GM21447 (cell line): ENCODE data around the gene PAFAH2.
"Not testable (repeated sequence)": the region's sequence is repeated elsewhere in the genome, so short reads cannot be mapped to it uniquely, and the experiment has no call there.

Experiments used
- ATAC-seq: cut with Tn5 transposase; IDR thresholded peaks from one replicate; pipeline ENCODE4 v1.9.1; 2021; ENCODE audit not compliant: unreplicated experiment

The PAFAH2 gene

GRCh38 chr1:25989440-25990234 lies 8.2 kb downstream of the PAFAH2 start:
- no peak for ATAC-seq

- ATAC-seq, result no peak
Observed at GRCh38 chr1:25987951-25988350, 9.9 kb downstream of the PAFAH2 start.

DNA sequence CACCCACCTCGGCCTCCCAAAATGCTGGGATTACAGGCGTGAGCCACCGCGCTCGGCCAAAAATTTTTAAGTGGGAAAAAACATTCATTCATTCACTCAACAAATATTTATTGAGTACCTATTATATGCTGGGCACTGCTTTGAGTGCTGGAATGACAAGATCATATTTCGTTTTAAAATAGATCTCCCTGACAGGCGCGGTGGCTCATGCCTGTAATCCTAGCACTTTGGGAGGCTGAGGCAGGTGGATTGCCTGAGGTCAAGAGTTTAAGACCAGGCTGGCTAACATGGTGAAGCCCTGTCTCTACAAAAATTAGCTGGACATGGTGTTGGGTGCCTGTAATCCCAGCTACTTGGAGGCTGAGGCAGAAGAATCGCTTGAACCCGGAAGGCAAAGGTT lies 11.1 kb downstream of the PAFAH2 start:
- ATAC-seq, result not testable (repeated sequence)

DNA sequence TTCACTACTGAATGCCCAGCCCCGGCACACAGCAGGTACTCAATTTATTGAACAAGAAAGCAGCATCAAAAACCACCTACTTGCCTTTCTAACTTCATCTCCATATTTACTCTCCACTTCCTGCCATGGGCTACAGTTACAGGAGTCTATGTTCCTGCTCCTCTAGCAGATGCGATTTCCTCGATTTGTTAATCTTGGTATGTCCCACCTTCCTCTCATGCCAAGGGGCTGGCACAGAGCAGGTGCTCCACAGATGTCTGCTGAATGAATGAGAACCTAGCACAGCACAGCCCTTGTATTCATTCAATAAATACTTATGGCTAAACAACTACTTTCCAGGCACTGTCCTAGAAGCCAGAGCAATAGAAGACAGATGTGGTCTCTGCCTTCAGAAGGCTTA lies 12.2 kb downstream of the PAFAH2 start:
- ATAC-seq, result no peak

DNA sequence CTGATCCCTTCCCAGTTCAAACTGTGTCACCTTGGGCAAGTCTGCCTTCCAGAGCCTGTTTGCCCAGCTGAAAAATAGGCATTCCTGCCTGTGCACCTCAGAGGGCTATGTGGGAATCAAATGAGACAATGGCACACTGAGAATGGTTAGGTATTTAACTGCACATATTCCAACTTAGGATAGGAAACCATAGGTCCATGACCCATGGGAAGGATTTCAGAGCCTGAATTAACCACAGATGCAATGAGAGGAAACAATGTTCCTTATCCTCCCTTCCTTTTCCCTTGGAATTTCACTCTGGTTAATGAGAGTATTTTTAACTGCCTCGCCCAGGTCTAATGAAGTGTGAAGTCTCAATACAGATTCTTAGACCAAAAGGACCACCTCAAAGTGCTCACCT lies 12.7 kb downstream of the PAFAH2 start:
- ATAC-seq, result no peak

DNA sequence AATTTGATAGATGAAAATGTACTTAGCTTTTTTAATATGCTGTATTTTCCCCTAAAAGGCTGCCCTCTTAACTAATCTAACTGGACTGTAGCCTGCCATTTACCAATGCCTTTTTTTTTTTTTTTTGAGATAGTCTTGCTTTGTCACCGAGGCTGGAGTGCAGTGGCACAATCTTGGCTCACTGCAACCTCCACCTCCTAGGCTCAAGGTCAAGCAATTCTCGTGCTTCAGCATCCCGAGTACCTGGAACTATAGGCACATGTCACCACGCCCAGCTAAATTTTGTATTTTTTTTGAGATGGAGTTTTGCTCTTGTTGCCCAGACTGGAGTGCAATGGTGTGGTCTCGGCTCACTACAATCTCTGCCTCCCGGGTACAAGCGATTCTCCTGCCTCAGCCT lies 18.7 kb downstream of the PAFAH2 start:
- no peak for ATAC-seq

GRCh38 chr1:25978403-25978802 lies 19.5 kb downstream of the PAFAH2 start:
- ATAC-seq, result no peak

GRCh38 chr1:25977801-25978200 lies 20.1 kb downstream of the PAFAH2 start:
- ATAC-seq, result no peak

GRCh38 chr1:25973610-25974321 lies 24.1 kb downstream of the PAFAH2 start:
- no peak for ATAC-seq

DNA sequence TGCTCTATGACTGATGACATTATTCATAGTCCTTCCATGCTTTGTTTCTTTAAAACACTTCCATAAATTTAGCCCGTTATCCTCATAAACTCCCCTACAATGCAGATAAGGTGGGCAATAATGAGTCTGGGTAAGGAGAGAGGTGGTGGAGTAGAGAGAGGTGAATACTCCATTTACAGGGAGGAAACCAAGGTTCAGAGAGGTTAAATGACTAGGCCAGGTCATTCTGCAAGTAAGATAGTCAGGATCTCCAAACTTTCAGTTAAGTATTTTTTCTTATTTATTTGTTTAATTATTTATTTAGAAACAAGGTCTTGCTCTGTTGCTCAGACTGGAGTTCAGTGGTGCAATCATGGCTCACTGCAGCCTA lies 26.1 kb downstream of the PAFAH2 start:
- no peak for ATAC-seq

DNA sequence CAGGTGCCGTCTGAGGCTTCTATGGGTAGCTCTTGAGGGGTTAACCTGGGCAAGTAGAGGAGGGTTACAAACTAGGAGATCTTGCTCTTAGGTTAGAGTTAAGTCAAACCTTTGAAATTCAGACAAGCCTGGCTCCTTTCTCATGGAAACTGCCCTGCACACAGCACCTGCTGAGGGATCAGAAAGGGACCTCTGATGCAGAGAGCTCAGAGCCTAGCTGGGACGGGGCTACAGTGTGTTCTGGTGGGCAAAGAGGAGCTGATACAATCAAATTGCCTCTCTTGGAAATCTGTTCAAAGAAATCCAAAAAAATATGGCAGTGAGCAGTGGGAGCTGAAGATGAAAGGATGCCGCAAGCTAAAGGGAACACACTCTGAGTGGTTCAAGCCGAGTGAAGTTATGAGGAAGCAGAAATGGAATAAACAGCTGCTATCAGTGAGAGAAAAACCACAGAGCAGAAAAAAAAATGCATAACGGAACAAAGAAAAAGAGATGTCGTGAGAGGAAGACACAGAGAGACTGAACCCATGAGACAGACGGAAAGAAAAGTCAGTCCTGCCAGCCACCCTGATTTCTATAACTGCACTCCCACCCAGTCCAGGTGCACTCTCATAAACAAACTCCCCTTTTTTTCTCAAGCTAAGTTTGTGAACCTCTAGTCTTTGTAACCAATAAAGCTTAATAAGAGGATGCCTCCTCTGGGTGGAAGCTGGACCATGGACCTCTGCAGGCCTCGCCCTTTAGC lies 26.6 kb downstream of the PAFAH2 start:
- ATAC-seq, result no peak

DNA sequence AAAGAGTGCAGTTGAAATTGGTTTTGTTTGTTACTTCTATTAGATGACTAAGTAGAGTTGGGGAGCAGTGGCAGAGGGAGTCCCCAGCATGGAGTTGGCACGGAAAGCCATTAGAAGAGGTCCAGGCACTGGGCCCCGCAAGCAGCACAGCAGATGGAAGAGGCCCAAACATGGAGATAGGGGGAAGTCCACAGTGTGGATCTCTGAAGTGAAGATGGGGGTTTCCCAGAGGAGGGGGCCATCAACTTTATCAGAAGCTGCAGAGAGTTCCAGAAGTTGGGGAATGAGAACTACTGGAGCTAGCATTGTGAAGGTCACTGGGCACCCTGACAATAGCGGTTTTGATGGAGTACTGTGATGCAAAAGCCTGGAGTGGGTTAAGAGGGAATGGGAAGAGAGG lies 30.6 kb downstream of the PAFAH2 start:
- ATAC-seq, result no peak

DNA sequence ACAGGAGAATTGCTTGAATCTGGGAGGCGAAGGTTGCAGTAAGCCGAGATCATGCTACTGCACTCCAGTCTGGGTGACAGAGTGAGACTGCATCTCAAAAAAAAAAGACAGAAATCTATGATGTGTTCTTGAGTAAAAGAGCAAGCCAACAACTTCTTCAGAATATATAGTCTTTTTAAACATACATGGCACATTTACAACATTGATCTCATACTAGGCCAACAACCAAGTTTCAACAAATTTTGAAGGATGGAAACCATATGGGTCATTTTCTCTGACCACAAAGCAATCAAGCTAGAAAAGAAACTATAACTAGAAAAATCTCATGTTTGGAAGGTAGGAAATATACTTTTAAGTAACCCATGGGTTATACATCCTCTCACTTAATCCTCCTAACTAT lies 38.3 kb downstream of the PAFAH2 start:
- no peak for ATAC-seq

DNA sequence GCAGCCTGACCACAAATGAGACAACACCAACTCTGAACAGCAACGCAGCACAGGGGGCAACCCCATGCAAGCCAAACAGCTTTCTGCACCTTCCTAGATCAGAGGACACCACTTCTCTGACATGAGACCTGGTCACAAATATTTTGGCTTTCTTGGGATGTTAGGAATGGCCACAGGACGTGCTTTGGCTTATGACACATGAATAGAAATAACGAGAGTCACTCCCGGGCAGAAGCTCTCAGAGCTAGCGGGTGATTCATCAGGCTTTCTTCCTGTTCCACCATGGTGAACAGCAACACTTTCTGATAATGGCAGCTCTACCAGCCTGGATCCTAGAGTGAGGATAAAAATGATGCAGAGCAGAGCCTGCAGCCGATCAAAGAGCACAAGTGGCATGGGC lies 39.4 kb downstream of the PAFAH2 start:
- no peak for ATAC-seq

GRCh38 chr1:25955553-25955952 lies 42.3 kb downstream of the PAFAH2 start:
- no peak for ATAC-seq

GRCh38 chr1:25954282-25954938 lies 43.5 kb downstream of the PAFAH2 start:
- ATAC-seq, result no peak

DNA sequence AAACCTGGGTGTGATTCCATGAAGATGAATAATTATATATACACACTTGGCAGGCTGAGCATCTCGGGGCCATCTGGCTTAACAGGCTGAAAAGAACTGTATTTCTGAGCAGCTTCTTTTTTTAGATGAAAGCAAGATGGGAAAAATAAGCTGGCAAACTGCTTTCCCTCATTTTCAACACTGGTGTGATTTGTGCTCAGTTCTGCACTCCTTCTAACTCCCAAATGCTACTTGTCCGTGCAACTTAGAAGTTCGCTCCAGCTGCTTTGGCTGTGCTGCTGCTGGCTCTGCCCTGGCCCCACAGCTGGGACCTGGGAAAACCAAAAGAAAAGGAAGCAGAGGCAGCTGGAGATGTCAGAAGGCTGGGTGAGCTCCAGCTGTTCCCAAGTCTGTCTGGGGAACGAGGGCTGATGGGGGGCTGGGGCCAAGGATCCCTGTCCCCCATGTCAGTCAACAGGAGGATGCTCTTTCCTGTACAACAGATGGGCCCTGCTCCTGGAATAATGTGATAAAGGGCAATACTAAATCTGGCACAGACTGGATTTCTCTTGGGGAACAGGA lies 44.9 kb downstream of the PAFAH2 start:
- no peak for ATAC-seq

GRCh38 chr1:25948641-25949040 lies 49.2 kb downstream of the PAFAH2 start:
- ATAC-seq, result no peak

GRCh38 chr1:25947027-25947426 lies 50.8 kb downstream of the PAFAH2 start:
- no peak for ATAC-seq

- ATAC-seq, result no peak
Observed at GRCh38 chr1:25945761-25946160, 52.1 kb downstream of the PAFAH2 start.

- ATAC-seq, result no peak
Observed at GRCh38 chr1:25944986-25945385, 52.9 kb downstream of the PAFAH2 start.
